KMS-11 (cell line): ENCODE results near the gene FOXN3.

Source experiments
- H2AFZ ChIP-seq: fragments of 200-600 bp; sonication (generic); 2 replicates; pipeline ENCODE4 v1.6.1; 2016; ENCODE audit warnings: antibody characterized with exemption, mixed run types, low read depth
- H3K27ac ChIP-seq: fragments of 200-600 bp; sonication (generic); 2 replicates; pipeline ENCODE4 v1.6.1; 2016; ENCODE audit warnings: mild to moderate bottlenecking, mixed run types
- H3K27me3 ChIP-seq: fragments of 200-600 bp; sonication (generic); 2 replicates; pipeline ENCODE4 v1.6.1; 2017; ENCODE audit warnings: mild to moderate bottlenecking, low read depth, mixed run types, moderate library complexity; ENCODE audit not compliant: insufficient read depth
- H3K36me3 ChIP-seq: fragments of 200-600 bp; sonication (generic); 2 replicates; pipeline ENCODE4 v1.6.1; 2017; ENCODE audit warnings: mild to moderate bottlenecking, mixed run types; ENCODE audit not compliant: insufficient read depth
- H3K4me1 ChIP-seq: fragments of 200-600 bp; sonication (generic); 2 replicates; pipeline ENCODE4 v1.6.1; 2016; ENCODE audit warnings: mild to moderate bottlenecking, low read depth, mixed run types; ENCODE audit not compliant: poor library complexity, severe bottlenecking
- H3K4me2 ChIP-seq: fragments of 200-600 bp; sonication (generic); 2 replicates; pipeline ENCODE4 v1.7.0; 2016; ENCODE audit warnings: mild to moderate bottlenecking, mixed run types
- H3K4me3 ChIP-seq: fragments of 200-600 bp; sonication (generic); IDR thresholded peaks from 2 replicates; pipeline ENCODE4 v1.6.1; 2017; ENCODE audit warnings: low read depth, low read length, mixed read lengths; ENCODE audit not compliant: insufficient read depth
- H3K79me2 ChIP-seq: fragments of 200-600 bp; sonication (generic); 2 replicates; pipeline ENCODE4 v1.6.1; 2016; ENCODE audit warnings: low read depth, mixed run types; ENCODE audit not compliant: insufficient read depth
- H3K9ac ChIP-seq: fragments of 200-600 bp; sonication (generic); 2 replicates; pipeline ENCODE4 v1.6.1; 2016; ENCODE audit warnings: mild to moderate bottlenecking, mixed run types
- H4K20me1 ChIP-seq: fragments of 200-600 bp; sonication (generic); 2 replicates; pipeline ENCODE4 v1.6.1; 2016; ENCODE audit warnings: mild to moderate bottlenecking, mixed run types; ENCODE audit not compliant: insufficient read depth
- TF ChIP-seq, protein P1 (sequence below): fragments of 200-600 bp; sonication (generic); conservative IDR thresholded peaks from 2 replicates; pipeline ENCODE4 v1.6.1; 2017; ENCODE audit warnings: low read depth, mild to moderate bottlenecking, antibody characterized with exemption, low read length, moderate library complexity, mixed read lengths

The FOXN3 gene

DNA sequence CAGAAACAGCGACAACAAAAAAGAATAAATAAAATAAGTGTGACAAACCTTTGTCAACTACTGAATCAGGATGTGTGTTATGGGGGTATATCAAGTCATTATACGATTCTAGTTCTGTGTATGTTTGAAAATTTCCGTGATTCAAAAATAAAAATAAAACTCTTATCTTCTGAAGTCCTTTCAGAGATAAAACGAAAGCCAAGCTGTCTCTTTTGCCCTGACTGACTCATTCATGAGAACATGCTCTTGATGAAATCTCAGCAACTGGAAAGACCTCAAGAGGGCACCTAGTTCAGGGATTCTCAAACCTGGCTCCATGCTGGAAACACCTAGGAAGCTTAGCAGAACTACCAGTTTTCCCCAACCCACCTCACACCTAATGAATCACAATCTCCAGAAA lies 9.2 kb downstream of the FOXN3 start:
- H3K9ac ChIP-seq = no peak overlapping the region
- TF ChIP-seq, protein P1, sequence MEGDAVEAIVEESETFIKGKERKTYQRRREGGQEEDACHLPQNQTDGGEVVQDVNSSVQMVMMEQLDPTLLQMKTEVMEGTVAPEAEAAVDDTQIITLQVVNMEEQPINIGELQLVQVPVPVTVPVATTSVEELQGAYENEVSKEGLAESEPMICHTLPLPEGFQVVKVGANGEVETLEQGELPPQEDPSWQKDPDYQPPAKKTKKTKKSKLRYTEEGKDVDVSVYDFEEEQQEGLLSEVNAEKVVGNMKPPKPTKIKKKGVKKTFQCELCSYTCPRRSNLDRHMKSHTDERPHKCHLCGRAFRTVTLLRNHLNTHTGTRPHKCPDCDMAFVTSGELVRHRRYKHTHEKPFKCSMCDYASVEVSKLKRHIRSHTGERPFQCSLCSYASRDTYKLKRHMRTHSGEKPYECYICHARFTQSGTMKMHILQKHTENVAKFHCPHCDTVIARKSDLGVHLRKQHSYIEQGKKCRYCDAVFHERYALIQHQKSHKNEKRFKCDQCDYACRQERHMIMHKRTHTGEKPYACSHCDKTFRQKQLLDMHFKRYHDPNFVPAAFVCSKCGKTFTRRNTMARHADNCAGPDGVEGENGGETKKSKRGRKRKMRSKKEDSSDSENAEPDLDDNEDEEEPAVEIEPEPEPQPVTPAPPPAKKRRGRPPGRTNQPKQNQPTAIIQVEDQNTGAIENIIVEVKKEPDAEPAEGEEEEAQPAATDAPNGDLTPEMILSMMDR = no peak
- H2AFZ ChIP-seq = no peak overlapping the region
- no peak overlapping the region for H3K4me2 ChIP-seq
- H3K27me3 ChIP-seq = no peaks in the 10 kb centered on the region
- H3K4me1 ChIP-seq = no peaks in the 10 kb centered on the region
- H3K27ac ChIP-seq = no peak overlapping the region
- H4K20me1 ChIP-seq = no peaks in the 10 kb centered on the region
- no peak overlapping the region for H3K4me3 ChIP-seq
- H3K36me3 ChIP-seq = no peaks in the 10 kb centered on the region
- no peaks in the 10 kb centered on the region for H3K79me2 ChIP-seq

DNA sequence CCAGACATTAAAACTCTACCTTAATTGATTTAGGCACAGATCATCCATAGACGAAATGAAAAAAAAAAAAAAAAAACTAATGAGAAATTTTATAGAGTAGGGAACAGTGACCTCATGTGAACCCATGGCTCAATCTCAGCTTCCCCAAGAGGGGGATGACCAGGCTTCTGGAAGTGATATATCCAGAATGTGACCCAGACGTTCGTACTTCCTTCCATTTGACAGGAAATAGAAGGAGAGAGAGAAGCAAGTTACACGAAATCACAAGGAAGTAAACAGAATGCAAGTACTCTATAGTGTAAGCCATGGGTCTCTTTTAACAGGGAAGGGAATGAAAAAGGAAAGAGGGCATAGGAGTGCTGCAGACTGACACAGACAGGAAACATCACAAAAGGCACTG lies 10.1 kb downstream of the FOXN3 start:
- Histone ChIP-seq H3K4me3 (no peak overlapping the region), H3K4me1 (no peaks in the 10 kb centered on the region), H3K79me2 (no peaks in the 10 kb centered on the region), H3K4me2 (no peak overlapping the region), H2AFZ (no peak overlapping the region), H3K9ac (no peak overlapping the region), H3K36me3 (no peaks in the 10 kb centered on the region), H3K27ac (no peak overlapping the region), H4K20me1 (no peaks in the 10 kb centered on the region), H3K27me3 (no peaks in the 10 kb centered on the region)
- TF ChIP-seq, protein P1 = no peak

DNA sequence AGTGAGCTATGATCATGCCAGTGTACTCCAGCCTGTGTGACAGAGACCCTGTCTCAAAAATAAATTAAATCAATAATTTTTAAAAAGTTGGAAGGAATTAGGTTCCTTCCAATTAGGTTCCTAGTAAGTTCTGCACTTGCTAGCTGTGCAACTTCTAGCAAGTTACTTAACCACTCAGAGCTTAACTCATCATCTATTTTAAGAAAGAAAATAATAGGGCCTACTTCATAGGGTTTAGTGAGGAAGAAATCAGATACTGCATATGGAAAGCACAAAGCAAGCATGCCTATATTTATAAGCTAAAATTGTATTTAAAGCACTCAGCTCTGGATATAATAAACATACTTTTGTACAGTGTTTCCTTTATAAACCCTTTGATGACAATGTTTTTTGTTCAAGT lies 10.7 kb downstream of the FOXN3 start:
- Histone ChIP-seq H3K4me1 (no peaks in the 10 kb centered on the region), H3K4me3 (no peak overlapping the region), H3K4me2 (no peak overlapping the region), H3K27me3 (no peaks in the 10 kb centered on the region), H2AFZ (no peak overlapping the region), H4K20me1 (no peaks in the 10 kb centered on the region), H3K79me2 (no peaks in the 10 kb centered on the region), H3K9ac (no peak overlapping the region), H3K36me3 (no peaks in the 10 kb centered on the region), H3K27ac (no peak overlapping the region)
- TF ChIP-seq, protein P1 = no peak

DNA sequence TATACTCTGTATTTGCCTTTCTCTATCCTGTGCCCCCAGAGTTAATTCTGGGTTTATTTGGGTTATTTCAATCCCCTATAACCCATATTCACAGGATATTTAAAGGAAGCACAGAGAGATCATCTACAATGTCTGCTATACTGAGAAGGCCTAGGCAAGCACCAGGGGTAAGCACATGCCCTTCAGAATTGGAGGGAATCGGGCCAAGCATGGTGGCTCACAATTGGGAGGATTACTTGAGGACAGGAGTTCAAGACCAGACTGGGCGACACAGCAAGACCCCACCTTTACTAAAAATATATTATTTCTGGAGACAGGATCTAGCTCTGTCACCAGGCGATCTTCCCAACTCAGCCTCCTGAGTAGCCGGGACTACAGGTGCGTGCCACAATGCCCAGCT lies 11.3 kb downstream of the FOXN3 start:
- Histone ChIP-seq H2AFZ (no peak overlapping the region), H3K36me3 (no peaks in the 10 kb centered on the region), H4K20me1 (no peaks in the 10 kb centered on the region), H3K27me3 (no peaks in the 10 kb centered on the region), H3K4me1 (no peaks in the 10 kb centered on the region), H3K4me3 (no peak overlapping the region), H3K79me2 (no peaks in the 10 kb centered on the region), H3K27ac (no peak overlapping the region), H3K9ac (no peak overlapping the region), H3K4me2 (no peak overlapping the region)
- TF ChIP-seq, protein P1 = no peak

DNA sequence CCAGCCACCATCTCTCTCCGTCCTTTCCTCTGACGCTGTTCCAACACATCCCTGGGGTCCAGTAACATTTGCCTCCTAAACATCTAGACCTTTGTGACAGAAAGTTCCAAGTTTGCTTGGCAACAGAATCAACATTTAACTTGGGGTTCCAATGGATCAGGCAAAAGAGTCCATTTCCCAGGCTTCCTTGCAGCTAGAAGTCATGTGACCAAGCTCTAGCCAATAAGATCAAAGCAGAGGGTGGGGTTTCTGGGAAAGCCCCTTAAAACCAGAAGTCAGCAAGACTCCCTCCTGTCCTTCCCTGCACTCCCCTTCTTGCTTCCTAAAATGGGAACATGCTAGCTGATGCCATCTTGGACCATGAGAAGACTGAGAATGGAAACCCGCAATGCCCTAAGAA lies 14.7 kb downstream of the FOXN3 start:
- no peaks in the 10 kb centered on the region for H3K36me3 ChIP-seq
- H3K4me2 ChIP-seq = no peak overlapping the region
- TF ChIP-seq, protein P1 = no peak
- no peaks in the 10 kb centered on the region for H3K79me2 ChIP-seq
- H3K4me3 ChIP-seq = no peak overlapping the region
- no peaks in the 10 kb centered on the region for H3K27me3 ChIP-seq
- H3K9ac ChIP-seq = no peak overlapping the region
- no peaks in the 10 kb centered on the region for H3K4me1 ChIP-seq
- H3K27ac ChIP-seq = no peak overlapping the region
- H4K20me1 ChIP-seq = no peaks in the 10 kb centered on the region
- H2AFZ ChIP-seq = no peak overlapping the region
